RWPE1 (cell line): ENCODE results near the gene ARSG.

Source experiments
- CTCF ChIA-PET: fragments of 350-600 bp; sonication (Branson Sonifier 250); formaldehyde crosslinking; extraction: SDS; loops from one replicate; lab custom pipeline; 2021; lab: Yijun Ruan, JAX
- POLR2A ChIA-PET: fragments of 400-600 bp; formaldehyde crosslinking; extraction: SDS; loops from one replicate; lab custom pipeline; 2020; ENCODE audit warnings: antibody characterized with exemption; ENCODE audit not compliant: low non-redundant PET; lab: Yijun Ruan, JAX
- DNase-seq: peaks from one replicate; pipeline ENCODE4 v3.0.0; 2012; ENCODE audit warnings: low spot score
- H3K27ac ChIP-seq: fragments of 450-650 bp; 2 replicates; pipeline ENCODE4 v1.5.1; 2017
- TF ChIP-seq, protein P1 (sequence below): fragments of 450-650 bp; conservative IDR thresholded peaks from 2 replicates; pipeline ENCODE4 v1.5.1; 2017; ENCODE audit warnings: low read depth, mild to moderate bottlenecking

ARSG gene

DNA sequence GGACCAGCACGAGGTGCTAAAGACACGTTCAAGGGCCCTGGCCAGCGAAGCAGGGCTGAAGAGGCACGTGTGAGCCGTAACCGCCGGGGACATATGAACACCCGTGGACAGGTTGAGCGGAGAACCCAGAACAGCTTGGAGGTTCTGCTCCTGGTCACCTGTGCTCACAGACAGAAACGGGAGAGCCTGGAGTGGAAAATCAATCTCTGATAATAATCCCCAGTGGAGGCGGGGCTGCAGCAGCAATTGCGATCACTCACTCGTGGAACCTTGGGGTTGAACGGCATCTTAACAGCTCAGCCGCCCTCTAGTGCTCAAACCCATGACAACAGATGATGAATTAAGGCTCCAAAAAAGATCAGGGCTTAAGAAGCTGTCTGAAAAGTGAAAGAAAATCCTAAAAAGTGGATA is 140.4 kb downstream of the ARSG start:
- DNase-seq, result peak; percentile 4
- ChIA-PET POLR2A (no interaction called here), CTCF (interaction anchor here (0.9 kb wide), 1 partner anchor 169 kb away, joined by 4 read pairs; no protein-coding TSS in a partner anchor)
- TF ChIP-seq, protein P1, sequence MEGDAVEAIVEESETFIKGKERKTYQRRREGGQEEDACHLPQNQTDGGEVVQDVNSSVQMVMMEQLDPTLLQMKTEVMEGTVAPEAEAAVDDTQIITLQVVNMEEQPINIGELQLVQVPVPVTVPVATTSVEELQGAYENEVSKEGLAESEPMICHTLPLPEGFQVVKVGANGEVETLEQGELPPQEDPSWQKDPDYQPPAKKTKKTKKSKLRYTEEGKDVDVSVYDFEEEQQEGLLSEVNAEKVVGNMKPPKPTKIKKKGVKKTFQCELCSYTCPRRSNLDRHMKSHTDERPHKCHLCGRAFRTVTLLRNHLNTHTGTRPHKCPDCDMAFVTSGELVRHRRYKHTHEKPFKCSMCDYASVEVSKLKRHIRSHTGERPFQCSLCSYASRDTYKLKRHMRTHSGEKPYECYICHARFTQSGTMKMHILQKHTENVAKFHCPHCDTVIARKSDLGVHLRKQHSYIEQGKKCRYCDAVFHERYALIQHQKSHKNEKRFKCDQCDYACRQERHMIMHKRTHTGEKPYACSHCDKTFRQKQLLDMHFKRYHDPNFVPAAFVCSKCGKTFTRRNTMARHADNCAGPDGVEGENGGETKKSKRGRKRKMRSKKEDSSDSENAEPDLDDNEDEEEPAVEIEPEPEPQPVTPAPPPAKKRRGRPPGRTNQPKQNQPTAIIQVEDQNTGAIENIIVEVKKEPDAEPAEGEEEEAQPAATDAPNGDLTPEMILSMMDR, result no peak
- no peak overlapping the region for H3K27ac ChIP-seq

DNA sequence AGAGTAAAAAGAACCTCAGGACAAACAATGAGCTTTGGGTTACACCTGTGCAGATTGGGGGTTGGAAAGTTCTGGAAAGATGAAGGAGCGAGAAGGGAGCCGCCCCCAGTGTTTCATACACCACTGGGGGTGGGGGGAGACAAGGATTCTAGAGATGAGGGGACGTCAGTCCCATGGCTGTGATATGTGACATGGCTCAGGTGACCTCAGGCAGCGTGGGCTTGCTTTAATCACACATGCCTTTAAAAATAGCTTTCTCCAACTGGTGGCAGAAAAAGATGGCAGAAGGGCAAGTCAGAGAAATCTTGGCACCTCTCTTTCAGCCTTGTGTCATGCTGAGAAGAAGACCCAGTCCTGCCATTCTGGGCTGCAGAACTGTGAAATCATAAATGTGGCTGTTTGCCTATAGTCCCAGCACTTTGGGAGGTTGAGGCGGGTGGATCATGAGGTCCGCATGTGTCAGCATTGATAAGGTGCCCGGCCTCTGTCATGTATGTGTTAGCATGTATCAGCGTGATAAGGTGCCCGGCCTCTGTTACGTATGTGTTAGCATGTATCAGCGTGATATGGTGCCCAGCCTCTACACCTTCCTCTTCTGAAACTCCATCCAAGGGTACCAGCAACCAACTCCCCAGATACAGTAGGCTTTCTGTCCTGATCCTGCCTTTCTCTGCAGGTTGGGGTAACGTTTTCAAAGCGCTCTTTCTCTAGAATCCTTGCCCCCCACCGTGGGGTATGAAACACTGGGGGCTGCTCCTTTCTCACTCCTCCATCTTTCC is 141.0 kb downstream of the ARSG start:
- no peak for DNase-seq
- TF ChIP-seq, protein P1, result no peak
- ChIA-PET CTCF (interaction anchor here (0.9 kb wide), 1 partner anchor 169 kb away, joined by 4 read pairs; no protein-coding TSS in a partner anchor), POLR2A (no interaction called here)
- H3K27ac ChIP-seq, result no peak overlapping the region

DNA sequence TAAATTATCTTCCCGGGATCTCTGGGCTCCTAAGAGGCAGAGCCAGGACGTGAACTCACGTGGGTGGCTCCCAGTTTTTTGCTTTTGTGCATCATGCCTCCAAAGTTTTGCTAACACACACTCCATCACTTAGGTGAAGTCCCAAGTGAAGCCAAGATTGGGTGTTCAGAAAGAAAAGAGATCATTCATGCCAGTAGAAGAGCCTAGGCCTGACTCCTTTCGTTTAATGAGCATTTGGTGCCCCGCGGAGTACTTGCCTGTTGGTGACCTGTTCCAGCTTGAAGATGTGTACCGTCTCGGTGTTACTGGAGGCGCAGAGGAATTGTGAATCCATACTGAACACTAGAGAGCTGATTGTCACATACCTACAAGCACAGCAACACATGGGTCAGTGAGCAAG is 141.9 kb downstream of the ARSG start:
- TF ChIP-seq, protein P1, result no peak
- no peak for DNase-seq
- CTCF ChIA-PET, result interaction anchor here (0.6 to 0.7 kb wide), 3 partner anchors 262 to 1160 kb away, joined by 3 to 4 read pairs (median 3); no protein-coding TSS in a partner anchor
- POLR2A ChIA-PET, result no interaction called here
- H3K27ac ChIP-seq, result no peak overlapping the region

DNA sequence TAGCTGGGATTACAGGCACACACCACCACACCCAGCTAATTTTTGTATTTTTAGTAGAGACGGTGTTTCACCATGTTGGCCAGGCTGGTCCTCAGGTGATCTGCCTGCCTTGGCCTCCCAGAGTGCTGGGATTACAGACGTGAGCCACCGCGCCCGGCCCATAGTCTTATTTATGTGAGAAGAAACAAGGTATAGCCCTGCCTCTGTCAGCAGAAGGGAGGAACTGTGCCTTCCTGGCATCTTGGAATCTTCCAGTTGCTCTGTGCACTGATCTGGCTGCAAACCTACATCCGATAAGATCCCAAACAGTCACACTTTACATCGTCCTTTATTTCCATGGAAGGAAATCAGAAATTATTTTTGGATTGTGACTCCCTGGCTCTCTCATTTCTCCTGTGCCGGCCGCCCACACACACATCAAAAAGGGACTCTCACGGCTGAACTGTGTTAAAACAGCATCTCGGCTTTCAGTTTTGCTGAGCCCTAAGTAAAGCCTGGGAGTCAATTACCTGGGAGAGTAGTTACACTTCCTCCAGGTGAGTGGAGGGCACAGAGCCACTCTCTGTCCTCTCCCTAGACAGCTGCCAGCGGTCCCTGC is 142.7 kb downstream of the ARSG start:
- no peak overlapping the region for H3K27ac ChIP-seq
- CTCF ChIA-PET, result interaction anchor here (0.6 kb wide), 1 partner anchor 263 kb away, joined by 4 read pairs; no protein-coding TSS in a partner anchor
- TF ChIP-seq, protein P1, result no peak
- DNase-seq, result no peak
- POLR2A ChIA-PET, result no interaction called here

DNA sequence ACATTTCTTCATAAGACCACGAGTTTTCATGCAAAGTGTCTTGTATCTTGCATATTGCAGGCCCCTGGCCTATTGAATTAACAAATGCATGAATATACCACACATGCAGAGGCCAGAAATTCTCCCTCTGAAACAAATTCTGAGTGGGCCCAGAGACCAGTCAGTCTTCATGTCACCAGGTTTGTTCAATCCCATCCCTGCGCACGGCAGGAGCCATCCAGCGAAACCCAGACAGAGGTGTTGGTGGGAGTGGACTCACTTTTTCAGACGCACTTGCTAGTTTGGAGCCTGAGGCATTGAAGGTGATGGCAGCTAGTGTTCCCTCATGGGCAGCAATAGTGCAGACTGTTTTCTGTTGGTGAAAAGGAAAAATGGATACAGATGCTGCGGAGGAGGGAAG is 144.1 kb downstream of the ARSG start:
- no peak for DNase-seq
- ChIA-PET CTCF (interaction anchor here (0.7 to 1.4 kb wide), 8 partner anchors 9 to 229 kb away, joined by 3 to 4 read pairs (median 4); partner anchors contain the start of gene AMZ2), POLR2A (no interaction called here)
- TF ChIP-seq, protein P1, result no peak
- no peak overlapping the region for H3K27ac ChIP-seq
